Skeletal muscle satellite cell (primary cell): Measurements from ENCODE around the gene ZNF436.

Experiments used
- H3K27me3 ChIP-seq: 2 replicates; pipeline ENCODE4 v1.7.0; 2013; ENCODE audit warnings: low read length; ENCODE audit not compliant: control insufficient read depth, insufficient read depth
- H3K36me3 ChIP-seq: 2 replicates; pipeline ENCODE4 v1.7.0; 2013; ENCODE audit warnings: mild to moderate bottlenecking, control low read depth, low read length; ENCODE audit not compliant: insufficient read depth
- H3K4me1 ChIP-seq: 2 replicates; pipeline ENCODE4 v1.7.0; 2013; ENCODE audit warnings: low read length; ENCODE audit not compliant: control insufficient read depth, insufficient read depth
- H3K4me2 ChIP-seq: 2 replicates; pipeline ENCODE4 v1.7.0; 2013; ENCODE audit warnings: mild to moderate bottlenecking, low read length
- H3K4me3 ChIP-seq: 2 replicates; pipeline ENCODE4 v1.7.0; 2013; ENCODE audit warnings: low read length
- H3K9ac ChIP-seq: 2 replicates; pipeline ENCODE4 v1.7.0; 2013; ENCODE audit warnings: mild to moderate bottlenecking, low read depth, low read length, moderate library complexity
- H3K9me3 ChIP-seq: replicated peaks from 2 replicates; pipeline ENCODE4 v1.7.0; 2013; ENCODE audit warnings: mild to moderate bottlenecking, control low read depth, low read length

Gene ZNF436

GRCh38 chr1:23401313-23401712 lies 31.7 kb upstream of the ZNF436 start:
- H3K36me3 ChIP-seq, result no peaks in the 10 kb centered on the region
- H3K4me1 ChIP-seq, result peaks cover 25% of the 10 kb centered on the region
- no peaks in the 10 kb centered on the region for H3K9me3 ChIP-seq
- no peak overlapping the region for H3K9ac ChIP-seq
- no peak overlapping the region for H3K4me2 ChIP-seq
- H3K4me3 ChIP-seq, result no peak overlapping the region
- no peaks in the 10 kb centered on the region for H3K27me3 ChIP-seq

GRCh38 chr1:23400324-23401114 lies 30.9 kb upstream of the ZNF436 start:
- no peaks in the 10 kb centered on the region for H3K36me3 ChIP-seq

GRCh38 chr1:23399229-23399628 lies 29.6 kb upstream of the ZNF436 start:
- Histone ChIP-seq H3K9ac (no peak overlapping the region), H3K9me3 (no peaks in the 10 kb centered on the region), H3K4me2 (no peak overlapping the region), H3K4me1 (peaks cover 29% of the 10 kb centered on the region), H3K4me3 (no peak overlapping the region), H3K27me3 (no peaks in the 10 kb centered on the region), H3K36me3 (no peaks in the 10 kb centered on the region)

More at GRCh38 chr1:23400324-23401114, 30.9 kb upstream of the ZNF436 start:
- H3K4me3 ChIP-seq, result no peak overlapping the region
- peaks cover 25% of the 10 kb centered on the region for H3K4me1 ChIP-seq
- no peaks in the 10 kb centered on the region for H3K27me3 ChIP-seq
- no peak overlapping the region for H3K9ac ChIP-seq
- H3K9me3 ChIP-seq, result no peaks in the 10 kb centered on the region
- no peak overlapping the region for H3K4me2 ChIP-seq

GRCh38 chr1:23397908-23398307 lies 28.3 kb upstream of the ZNF436 start:
- no peaks in the 10 kb centered on the region for H3K9me3 ChIP-seq
- peaks cover 26% of the 10 kb centered on the region for H3K4me1 ChIP-seq
- no peak overlapping the region for H3K4me3 ChIP-seq
- no peaks in the 10 kb centered on the region for H3K27me3 ChIP-seq
- no peak overlapping the region for H3K4me2 ChIP-seq
- H3K36me3 ChIP-seq, result no peaks in the 10 kb centered on the region
- no peak overlapping the region for H3K9ac ChIP-seq

GRCh38 chr1:23396380-23396779 lies 26.7 kb upstream of the ZNF436 start:
- Histone ChIP-seq H3K4me3 (no peak overlapping the region), H3K4me1 (peaks cover 20% of the 10 kb centered on the region), H3K27me3 (no peaks in the 10 kb centered on the region), H3K36me3 (no peaks in the 10 kb centered on the region), H3K4me2 (no peak overlapping the region), H3K9ac (no peak overlapping the region), H3K9me3 (no peaks in the 10 kb centered on the region)

- Histone ChIP-seq H3K4me3 (no peak overlapping the region), H3K9ac (no peak overlapping the region), H3K9me3 (no peaks in the 10 kb centered on the region), H3K36me3 (no peaks in the 10 kb centered on the region), H3K27me3 (no peaks in the 10 kb centered on the region), H3K4me2 (no peak overlapping the region), H3K4me1 (peaks cover 20% of the 10 kb centered on the region)
These were observed 26.2 kb upstream of the ZNF436 start for GRCh38 chr1:23395849-23396248.

- H3K27me3 ChIP-seq, result no peaks in the 10 kb centered on the region
- no peak overlapping the region for H3K9ac ChIP-seq
- H3K4me2 ChIP-seq, result peak overlapping the region; percentile 20
- peaks cover 20% of the 10 kb centered on the region for H3K4me1 ChIP-seq
- no peaks in the 10 kb centered on the region for H3K36me3 ChIP-seq
- H3K9me3 ChIP-seq, result no peaks in the 10 kb centered on the region
- no peak overlapping the region for H3K4me3 ChIP-seq
These were observed 25.6 kb upstream of the ZNF436 start for GRCh38 chr1:23395154-23395724.

- H3K9ac ChIP-seq, result no peak overlapping the region
- peaks cover 20% of the 10 kb centered on the region for H3K4me1 ChIP-seq
- no peaks in the 10 kb centered on the region for H3K27me3 ChIP-seq
- peak overlapping the region; percentile 20 for H3K4me2 ChIP-seq
- no peaks in the 10 kb centered on the region for H3K9me3 ChIP-seq
- H3K4me3 ChIP-seq, result no peak overlapping the region
- H3K36me3 ChIP-seq, result no peaks in the 10 kb centered on the region
These were observed 25.0 kb upstream of the ZNF436 start for GRCh38 chr1:23394684-23395083.

GRCh38 chr1:23394181-23394580 lies 24.5 kb upstream of the ZNF436 start:
- H3K9ac ChIP-seq, result no peak overlapping the region
- H3K4me2 ChIP-seq, result no peak overlapping the region
- no peaks in the 10 kb centered on the region for H3K9me3 ChIP-seq
- no peaks in the 10 kb centered on the region for H3K27me3 ChIP-seq
- no peaks in the 10 kb centered on the region for H3K36me3 ChIP-seq
- H3K4me1 ChIP-seq, result peaks cover 20% of the 10 kb centered on the region
- H3K4me3 ChIP-seq, result no peak overlapping the region

GRCh38 chr1:23393706-23394105 lies 24.1 kb upstream of the ZNF436 start:
- H3K4me1 ChIP-seq, result peaks cover 20% of the 10 kb centered on the region
- H3K4me3 ChIP-seq, result no peak overlapping the region
- no peak overlapping the region for H3K9ac ChIP-seq
- no peaks in the 10 kb centered on the region for H3K9me3 ChIP-seq
- H3K4me2 ChIP-seq, result no peak overlapping the region
- no peaks in the 10 kb centered on the region for H3K36me3 ChIP-seq
- H3K27me3 ChIP-seq, result no peaks in the 10 kb centered on the region

GRCh38 chr1:23392125-23392855 lies 22.7 kb upstream of the ZNF436 start:
- H3K27me3 ChIP-seq, result no peaks in the 10 kb centered on the region
- H3K9ac ChIP-seq, result no peak overlapping the region
- H3K9me3 ChIP-seq, result no peaks in the 10 kb centered on the region
- no peaks in the 10 kb centered on the region for H3K36me3 ChIP-seq
- peaks cover 20% of the 10 kb centered on the region for H3K4me1 ChIP-seq
- H3K4me2 ChIP-seq, result no peak overlapping the region
- no peak overlapping the region for H3K4me3 ChIP-seq
